Heart left ventricle (tissue), 13 donors: Measurements from ENCODE around the gene ABCA7.

Source experiments
- POLR2A ChIP-seq, 2 donors: fragments of 450-650 bp; IDR thresholded peaks; one replicate each; pipeline ENCODE4 v1.6.1; 2017; ENCODE audit warnings: antibody characterized with exemption in 2 of 2, mild to moderate bottlenecking in 2 of 2, moderate library complexity in 2 of 2
- TF ChIP-seq, protein P1 (sequence below), 12 donors: fragments of 200-600 bp; sonication (generic) in 4 of 12; IDR thresholded peaks; one replicate each; pipeline versions ENCODE4 v1.5.0 to v1.8.0; 2018 to 2022; ENCODE audit warnings: antibody characterized with exemption in 12 of 12, mild to moderate bottlenecking in 5 of 12
- donor health status: ischemic (EF 13 %, LVEDD 7.1; RV severe dilation, severe dysfunction).
- donor health status: DM: no; HTN: yes; CAD: no.
- donor health status: DM: no; HTN: no; CAD: no.
- donor health status: ischemic (EF 25% LVEDD 6.9; RV normal size, moderate dysfunction).
- donor health status: ischemic (EF 25% LVEDD 5.7; RV mildly dilated, moderate dysfunction).
- donor health status: ischemic (EF 35%, LVEDD 5.7; RV mildly dilated, moderate dysfunction).
- donor health status: nonischemic (EF 11% LVEDD 7.7; RV severe dilation, severe dysfunction).
- donor health status: DM: yes; HTN: yes; CAD: no.
- donor health status: PGD.
- donor health status: ischemic (EF 29% LVEDD 5.4; RV normal size, mild dysfunction).
- donor health status: nonischemic (EF 23%, LVEDD 6.1; RV moderate dilation, normal function).

DNA sequence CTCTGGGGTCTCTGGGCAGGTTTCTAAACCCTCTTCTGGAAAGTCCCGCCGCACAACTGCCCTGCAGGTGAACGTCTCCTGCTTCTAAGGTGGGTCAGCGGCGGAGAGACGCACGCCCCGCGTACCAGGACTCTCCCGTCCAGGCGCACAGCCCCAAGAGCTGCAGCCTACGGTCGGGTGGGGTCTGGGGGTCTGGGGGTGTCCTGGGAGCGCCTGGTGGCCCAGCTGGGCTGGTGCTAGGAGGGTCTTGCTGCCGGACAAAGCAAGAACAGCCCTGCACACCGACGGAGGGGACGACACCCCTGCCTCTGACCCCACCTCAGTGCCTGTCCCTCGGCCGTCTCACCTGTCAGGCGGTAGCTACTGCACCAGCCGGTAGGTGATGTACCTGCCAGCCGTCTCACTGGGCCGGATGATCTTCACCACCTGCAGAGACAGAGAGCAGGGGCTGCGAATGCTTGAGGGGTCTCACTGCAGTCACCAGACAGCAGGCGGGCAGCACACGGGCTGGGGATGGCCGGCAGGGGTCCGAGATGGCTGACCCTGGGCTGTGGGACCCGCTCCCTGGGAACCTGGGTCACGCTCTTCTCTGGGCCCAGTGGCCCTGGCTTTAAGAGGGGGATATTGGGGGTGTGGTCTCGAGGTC is 49.3 kb downstream of the ABCA7 start:
- TF ChIP-seq, protein P1, sequence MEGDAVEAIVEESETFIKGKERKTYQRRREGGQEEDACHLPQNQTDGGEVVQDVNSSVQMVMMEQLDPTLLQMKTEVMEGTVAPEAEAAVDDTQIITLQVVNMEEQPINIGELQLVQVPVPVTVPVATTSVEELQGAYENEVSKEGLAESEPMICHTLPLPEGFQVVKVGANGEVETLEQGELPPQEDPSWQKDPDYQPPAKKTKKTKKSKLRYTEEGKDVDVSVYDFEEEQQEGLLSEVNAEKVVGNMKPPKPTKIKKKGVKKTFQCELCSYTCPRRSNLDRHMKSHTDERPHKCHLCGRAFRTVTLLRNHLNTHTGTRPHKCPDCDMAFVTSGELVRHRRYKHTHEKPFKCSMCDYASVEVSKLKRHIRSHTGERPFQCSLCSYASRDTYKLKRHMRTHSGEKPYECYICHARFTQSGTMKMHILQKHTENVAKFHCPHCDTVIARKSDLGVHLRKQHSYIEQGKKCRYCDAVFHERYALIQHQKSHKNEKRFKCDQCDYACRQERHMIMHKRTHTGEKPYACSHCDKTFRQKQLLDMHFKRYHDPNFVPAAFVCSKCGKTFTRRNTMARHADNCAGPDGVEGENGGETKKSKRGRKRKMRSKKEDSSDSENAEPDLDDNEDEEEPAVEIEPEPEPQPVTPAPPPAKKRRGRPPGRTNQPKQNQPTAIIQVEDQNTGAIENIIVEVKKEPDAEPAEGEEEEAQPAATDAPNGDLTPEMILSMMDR (IDR thresholded peaks at IDR 0.05) = no peak
- no peak for TF ChIP-seq POLR2A (IDR thresholded peaks at IDR 0.05)
